22Rv1 (cell line): Measurements from ENCODE around the gene ADAMTS15.

Source experiments
- H3K27ac ChIP-seq: fragments of 450-650 bp; 2 replicates; pipeline ENCODE4 v1.5.1; 2017
- ZFX ChIP-seq: fragments of 450-650 bp; IDR thresholded peaks from 2 replicates; pipeline ENCODE4 v1.6.1; 2017; ENCODE audit warnings: antibody characterized with exemption, borderline replicate concordance
- TF ChIP-seq, protein P1 (sequence below): fragments of 450-650 bp; IDR thresholded peaks from 2 replicates; pipeline ENCODE4 v1.5.1; 2017; ENCODE audit warnings: mild to moderate bottlenecking

ADAMTS15 gene

DNA sequence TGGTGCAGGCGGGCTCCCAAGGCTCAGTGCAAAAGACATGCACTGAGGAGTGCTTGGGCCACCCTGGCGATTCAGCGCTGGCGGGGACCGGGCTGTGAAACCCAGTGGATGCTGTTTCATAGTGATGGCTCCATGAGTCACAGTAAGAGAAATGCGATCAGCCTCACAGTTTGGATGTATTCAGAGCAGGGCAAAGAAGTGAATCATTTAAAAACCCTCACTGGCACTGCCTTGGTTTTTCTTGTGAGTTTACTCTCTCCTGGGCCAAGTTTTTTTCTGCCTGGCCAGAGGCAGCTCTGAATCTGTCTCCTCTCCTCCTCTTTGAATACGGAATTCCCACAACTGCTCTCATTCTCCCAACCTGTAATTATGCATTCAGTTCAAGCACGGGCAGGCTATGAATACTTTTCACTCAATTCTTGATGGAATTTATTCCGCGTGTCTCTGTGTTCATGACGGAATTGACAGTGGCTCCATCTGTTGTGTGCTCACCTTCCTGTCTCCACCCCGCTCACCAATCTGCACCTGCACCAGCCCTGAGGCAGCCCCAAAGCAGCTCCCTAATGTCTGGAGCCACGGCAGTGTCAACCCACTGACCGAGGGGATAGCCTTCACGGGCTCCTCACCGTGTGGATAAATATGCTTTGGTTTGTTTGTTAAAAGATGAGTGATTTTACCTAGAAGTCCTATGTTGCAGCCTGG is 34.9 kb upstream of the ADAMTS15 start:
- TF ChIP-seq ZFX = no peak
- TF ChIP-seq, protein P1, sequence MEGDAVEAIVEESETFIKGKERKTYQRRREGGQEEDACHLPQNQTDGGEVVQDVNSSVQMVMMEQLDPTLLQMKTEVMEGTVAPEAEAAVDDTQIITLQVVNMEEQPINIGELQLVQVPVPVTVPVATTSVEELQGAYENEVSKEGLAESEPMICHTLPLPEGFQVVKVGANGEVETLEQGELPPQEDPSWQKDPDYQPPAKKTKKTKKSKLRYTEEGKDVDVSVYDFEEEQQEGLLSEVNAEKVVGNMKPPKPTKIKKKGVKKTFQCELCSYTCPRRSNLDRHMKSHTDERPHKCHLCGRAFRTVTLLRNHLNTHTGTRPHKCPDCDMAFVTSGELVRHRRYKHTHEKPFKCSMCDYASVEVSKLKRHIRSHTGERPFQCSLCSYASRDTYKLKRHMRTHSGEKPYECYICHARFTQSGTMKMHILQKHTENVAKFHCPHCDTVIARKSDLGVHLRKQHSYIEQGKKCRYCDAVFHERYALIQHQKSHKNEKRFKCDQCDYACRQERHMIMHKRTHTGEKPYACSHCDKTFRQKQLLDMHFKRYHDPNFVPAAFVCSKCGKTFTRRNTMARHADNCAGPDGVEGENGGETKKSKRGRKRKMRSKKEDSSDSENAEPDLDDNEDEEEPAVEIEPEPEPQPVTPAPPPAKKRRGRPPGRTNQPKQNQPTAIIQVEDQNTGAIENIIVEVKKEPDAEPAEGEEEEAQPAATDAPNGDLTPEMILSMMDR = no peak

DNA sequence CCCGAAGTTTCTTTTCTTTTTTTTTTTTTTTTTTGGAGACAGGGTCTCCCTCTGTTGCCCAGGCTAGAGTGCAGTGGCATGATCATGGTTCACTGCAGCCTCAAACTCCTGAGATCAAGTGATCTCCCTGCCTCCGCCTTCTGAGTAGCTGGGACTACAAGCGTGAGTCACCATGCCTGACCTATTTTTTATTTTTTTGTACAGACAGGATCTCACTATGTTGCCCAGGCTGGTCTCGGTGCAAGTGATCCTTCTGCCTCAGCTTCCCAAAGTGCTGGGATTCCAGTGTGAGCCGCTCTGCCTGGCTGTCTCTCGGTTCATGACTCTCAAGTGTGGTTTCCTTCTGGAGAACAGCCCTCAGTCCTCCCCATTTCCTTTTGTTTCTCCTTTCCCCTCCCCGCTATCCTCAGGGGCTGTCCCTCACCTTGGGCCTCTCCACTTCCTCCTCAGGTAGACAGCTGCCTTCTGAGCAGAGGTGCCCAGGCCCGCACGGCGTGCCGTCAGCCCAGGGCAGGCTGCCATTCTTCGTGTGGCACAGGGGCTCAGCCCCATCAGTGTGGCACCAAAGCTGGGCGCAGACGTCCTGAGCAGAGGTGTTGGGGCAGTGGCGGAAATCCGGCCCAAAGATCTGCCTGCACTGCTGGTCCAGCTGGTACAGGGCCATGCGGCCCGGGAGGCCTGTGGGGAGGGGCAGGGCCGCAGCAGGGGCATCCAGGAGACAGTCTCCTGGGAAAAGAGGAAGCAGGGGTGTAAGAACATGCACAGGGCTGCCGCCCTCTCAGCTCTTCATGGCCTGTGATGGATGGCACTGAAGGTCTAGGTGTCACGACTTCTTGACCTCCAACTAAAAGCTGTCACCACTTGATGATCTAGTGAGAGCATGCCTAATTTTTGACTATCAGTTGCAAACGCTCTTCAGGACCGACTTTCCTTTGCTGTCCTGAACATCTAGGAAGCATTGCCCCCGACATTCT is 34.1 kb upstream of the ADAMTS15 start:
- TF ChIP-seq, protein P1 = no peak
- no peak overlapping the region for H3K27ac ChIP-seq

More for the DNA sequence above, 34.9 kb upstream of the ADAMTS15 start:
- no peak overlapping the region for H3K27ac ChIP-seq

DNA sequence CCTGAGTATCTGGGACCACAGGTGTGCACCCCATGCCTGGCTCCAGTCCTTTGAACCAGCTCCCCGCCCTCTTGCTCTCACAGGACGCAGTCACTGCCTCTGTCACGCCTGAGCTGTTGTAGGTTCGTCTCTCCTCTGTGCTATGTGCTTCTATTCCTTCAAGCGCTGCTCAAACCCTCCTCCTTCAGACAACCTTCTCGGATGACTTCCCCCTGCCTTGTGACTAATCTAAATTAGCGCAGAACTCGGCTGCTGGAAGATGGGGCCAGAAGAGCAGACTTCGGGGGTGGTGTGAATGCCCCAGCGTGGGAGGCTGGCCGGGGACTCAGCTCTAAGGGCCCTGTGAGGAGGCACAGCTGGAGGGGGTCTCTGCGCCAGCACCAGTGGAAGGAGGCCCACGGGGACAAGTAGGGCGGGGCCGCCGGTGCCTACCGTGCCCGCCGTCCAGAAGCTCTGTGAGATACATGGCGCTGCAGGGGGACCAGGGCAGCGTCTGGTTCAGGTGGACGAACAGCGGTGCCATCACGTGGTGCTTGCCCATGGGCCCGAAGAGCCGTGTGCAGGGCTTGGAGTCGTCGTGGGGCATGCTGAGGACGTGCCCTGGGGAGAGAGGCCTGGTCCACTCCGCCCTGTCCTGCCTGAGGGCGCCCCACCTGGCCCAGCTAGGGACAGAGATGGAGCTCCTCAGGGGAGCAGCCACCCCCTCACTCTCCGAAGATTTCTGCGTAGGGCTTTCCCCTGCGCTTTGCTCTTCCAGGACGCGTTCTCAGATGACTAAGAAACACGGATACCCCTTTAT is 32.5 kb upstream of the ADAMTS15 start:
- no peak overlapping the region for H3K27ac ChIP-seq
- TF ChIP-seq ZFX = no peak

DNA sequence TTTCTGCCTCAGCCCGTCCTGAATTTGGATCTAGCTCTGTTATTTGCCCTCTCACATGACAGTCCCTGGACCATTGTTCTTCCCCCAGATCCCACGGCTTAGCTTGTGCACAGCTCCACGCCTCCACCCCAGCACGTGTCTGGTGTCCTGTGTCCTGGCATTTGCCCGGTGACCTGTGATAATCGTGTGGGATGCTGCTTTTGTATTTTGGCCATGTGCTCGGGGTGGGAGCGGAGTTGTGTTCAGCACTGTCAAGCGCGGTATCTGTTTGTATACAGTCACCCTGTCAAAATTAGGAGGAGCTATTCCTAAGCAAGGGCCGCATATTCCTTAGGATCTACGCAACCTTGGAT is 31.9 kb upstream of the ADAMTS15 start:
- no peak overlapping the region for H3K27ac ChIP-seq
- TF ChIP-seq ZFX = no peak
- TF ChIP-seq, protein P1 = no peak

DNA sequence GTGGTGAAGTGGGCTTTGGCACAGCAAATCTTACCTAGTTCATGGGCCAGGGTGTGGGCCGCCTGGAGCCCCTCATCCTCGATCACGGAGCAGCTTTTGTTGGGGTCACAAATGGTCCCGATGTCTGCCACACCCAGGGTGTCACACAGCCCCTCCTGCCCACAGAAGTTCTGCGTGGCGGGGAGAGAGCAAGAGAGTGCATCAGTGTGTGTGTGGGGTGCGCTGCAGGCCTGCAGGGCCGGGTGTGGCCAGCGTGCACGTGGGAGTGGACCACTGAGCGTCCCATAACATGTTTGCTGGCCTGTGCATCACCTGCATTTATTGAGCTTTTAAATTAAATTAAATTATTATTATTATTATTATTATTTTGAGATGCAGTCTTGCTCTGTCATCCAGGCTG is 31.5 kb upstream of the ADAMTS15 start:
- TF ChIP-seq, protein P1 = no peak
- no peak for TF ChIP-seq ZFX
- H3K27ac ChIP-seq = no peak overlapping the region

DNA sequence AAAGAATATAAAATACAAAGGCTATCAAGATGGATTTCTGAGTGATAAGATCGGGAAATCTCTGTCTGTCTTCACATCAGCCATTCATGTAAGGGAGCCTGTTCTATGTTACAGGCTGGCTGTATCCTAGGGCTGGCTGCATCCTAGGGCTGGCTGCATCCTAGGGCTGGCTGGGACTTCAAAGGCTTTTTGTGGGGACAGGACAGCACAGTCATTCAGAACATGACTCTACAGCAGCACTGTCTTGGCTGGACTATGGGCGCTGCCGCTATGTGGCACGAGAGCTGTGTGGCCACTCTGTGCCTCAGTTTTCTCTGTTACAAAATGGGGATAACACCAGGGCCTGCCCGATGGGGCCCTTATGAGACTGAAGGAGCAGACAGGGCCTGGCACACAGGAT is 30.2 kb upstream of the ADAMTS15 start:
- H3K27ac ChIP-seq = no peak overlapping the region
- TF ChIP-seq, protein P1 = no peak
- TF ChIP-seq ZFX = no peak

DNA sequence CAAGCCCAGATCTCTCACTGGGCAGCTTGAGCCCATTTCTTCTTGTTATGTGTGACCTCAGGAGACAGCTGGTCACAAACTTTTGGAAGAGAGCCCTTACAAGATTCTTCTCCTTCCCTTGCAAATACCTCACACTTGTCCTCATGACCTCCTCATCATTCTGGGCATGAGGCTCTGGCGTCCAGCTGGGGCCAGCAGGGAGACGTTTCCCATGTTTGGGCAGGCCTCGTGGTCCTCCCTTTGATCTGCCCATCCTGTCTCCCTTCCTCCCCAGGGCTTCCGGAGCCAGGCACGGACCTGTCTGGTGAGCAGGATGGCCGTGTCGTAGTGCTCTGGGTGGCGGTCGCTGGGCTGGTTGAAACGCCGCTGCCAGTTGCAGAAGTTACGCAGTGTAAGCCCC is 29.7 kb upstream of the ADAMTS15 start:
- no peak overlapping the region for H3K27ac ChIP-seq
- TF ChIP-seq ZFX = no peak
- TF ChIP-seq, protein P1 = no peak
